HG03139 (cell line): ENCODE results near the gene FTO.

Experiments
- ATAC-seq: cut with Tn5 transposase; IDR thresholded peaks from one replicate; pipeline ENCODE4 v1.9.1; 2021; ENCODE audit not compliant: unreplicated experiment

FTO gene

DNA sequence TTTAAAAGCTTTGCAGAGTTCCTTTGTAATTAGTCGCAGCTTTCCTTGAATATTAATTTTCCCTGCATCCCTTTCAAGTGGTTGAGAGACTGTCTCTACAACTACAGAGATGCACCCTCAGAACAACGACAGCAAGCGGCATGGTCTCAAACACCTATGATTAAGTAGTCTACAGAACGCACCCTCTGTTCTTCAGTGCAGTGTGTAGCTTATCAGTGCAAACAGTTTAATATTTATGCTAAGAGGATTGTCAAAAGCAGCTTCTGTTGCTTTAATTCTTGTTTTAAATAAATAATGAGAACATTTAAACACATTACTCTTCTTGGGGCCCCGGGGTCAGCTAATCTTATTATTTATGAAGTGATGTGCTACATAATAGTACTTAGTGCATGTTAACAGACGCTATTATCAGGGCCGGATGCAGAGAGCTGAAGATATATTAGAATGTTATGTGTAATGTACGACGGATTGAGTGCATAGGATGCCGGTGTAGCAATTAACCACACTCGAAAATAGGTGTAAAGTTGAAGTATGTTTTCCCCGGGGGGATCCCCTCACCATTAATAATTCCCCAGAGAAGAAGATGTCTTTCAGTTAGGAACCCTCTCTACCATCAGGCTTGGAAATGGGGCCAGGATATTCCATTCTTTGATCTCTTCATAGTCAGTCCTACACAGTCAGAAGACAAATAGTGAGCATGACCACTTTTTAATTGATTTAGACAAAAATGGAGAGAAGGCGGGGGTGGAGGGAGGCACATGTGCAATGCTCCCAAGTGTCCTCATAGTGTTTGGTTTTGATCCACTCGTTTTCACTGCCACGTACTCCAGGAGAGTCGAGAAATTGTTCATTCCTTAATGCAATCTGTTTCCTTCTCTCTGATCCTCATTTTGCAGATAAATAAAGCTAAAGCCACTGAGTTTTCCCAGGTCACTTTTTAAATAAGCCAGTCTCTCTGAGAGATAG, 406.3 kb downstream of the FTO start:
- ATAC-seq, result no peak

DNA sequence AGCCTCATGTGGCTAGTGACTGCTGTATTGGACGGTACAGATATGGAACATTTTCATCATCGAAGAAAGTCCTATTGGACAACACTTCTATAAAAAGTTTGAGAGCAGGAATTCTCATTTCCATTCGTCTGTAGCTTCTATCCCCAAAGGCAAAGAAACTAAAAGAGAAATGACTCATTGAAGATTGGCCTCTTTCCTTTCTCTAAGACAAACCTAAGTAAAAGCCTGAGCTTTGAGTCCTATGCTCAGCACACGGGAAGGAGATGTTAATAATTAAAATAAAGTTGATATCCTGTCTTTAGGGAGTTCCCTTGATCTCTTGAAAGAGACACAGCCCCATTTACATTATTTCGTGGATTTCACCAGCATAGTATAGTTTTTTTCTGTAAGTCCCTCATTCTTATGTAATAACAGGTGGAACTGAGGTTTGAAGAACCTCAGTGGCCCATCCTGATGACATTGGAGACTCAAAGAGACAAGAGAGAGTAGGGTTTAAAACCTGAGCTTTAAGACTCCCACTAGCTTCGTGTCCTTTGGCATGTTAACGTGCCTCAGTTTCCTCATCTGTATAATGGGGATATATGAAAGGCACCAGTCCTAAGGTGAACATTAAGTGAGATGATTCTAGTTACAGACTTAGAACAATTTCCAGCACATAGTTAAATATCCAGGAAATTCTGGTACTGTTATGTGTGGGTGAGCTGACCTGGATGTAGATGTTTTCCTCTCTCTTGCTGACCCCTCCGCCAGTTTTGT, 408.7 kb downstream of the FTO start:
- no peak for ATAC-seq

DNA sequence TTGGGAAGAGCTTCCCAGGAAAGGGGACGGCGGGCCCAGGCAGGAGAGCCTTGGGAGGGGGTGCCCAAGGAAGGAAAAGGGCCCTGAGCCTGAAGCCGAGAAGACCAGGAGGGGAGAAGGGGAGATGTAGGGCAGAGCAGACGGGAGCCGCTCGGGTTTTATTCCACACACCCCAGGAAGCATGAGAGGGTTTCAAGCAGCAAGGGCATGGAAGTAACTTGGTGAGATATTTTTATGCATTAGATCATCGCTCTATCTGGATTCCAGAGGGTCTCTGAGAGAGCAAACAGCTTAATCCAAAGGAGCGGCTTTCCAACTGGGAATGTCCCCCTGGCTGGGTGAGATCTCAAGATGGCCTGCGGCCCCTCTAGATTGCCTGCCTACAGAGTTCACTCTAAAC, 411.6 kb downstream of the FTO start:
- no peak for ATAC-seq

DNA sequence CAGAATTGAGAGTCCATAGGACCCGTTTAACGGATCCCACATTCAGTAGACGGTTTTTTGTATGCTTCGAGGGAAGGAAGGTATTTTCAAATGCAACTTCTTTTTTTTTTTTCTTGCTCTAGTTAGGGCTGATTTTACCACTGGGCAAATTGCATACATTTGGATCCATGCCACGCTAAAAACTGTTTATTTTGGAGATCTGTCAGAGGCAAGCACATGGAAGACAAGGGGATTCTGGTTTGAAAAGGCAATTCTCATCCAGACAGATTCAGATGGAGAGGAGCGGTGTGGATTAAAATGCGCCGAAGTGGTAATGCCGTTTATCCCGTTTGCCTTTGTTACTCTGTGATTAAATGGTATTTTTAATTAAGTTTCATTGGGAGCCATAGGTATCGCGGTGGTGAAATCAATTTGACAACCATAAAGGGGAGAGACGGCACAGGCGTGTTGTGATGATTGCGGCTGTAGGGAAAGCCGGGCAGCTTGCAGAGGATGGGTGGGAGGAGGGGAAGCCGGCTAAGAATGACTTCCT, 412.2 kb downstream of the FTO start:
- no peak for ATAC-seq

DNA sequence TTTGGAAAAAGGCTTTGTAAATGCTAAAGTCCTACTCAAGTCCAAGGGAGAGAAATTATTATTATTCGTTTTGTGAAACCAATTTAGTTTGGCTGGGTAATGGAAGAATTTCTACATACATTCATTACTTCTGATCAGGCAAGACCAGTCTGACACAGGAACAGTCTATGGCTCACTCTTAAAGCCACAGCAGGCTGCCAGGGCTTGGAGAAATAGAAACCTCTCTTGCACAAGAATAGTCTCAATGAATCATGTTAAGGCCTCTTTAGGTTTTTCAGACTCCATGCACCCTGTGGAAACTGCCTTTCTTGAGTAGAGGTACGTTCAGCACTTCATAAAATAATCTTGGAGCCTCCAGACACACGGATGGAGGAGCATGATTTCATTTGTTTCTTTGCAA, 414.9 kb downstream of the FTO start:
- no peak for ATAC-seq

DNA sequence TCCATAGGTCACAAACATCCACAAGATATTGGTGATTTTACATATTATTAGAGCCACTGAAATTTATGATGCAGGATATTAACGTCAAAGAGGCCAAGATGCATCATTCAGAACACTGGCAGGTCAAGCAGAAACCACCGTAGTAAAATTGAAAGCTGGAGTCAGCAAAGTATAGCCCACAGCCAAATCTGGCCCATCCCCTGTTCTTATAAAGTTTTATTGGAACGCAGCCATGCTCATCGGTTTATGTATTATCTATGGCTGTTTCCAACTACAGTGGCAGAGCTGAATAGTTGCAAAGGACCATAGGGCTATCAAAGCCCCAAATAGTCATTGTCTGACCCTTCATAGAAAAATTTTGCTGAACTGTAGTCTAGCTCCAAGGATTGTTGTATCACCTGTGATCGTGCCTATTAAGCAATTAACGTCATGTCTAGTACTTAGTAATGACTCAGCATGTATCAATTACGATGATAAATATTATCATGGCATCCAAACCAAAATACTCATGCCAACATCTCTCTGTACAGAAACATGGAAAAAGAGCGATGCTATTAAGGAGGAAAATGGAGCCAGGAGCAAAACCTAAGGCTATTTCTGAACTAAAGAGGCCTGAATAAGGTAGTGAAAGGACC, 417.0 kb downstream of the FTO start:
- no peak for ATAC-seq

DNA sequence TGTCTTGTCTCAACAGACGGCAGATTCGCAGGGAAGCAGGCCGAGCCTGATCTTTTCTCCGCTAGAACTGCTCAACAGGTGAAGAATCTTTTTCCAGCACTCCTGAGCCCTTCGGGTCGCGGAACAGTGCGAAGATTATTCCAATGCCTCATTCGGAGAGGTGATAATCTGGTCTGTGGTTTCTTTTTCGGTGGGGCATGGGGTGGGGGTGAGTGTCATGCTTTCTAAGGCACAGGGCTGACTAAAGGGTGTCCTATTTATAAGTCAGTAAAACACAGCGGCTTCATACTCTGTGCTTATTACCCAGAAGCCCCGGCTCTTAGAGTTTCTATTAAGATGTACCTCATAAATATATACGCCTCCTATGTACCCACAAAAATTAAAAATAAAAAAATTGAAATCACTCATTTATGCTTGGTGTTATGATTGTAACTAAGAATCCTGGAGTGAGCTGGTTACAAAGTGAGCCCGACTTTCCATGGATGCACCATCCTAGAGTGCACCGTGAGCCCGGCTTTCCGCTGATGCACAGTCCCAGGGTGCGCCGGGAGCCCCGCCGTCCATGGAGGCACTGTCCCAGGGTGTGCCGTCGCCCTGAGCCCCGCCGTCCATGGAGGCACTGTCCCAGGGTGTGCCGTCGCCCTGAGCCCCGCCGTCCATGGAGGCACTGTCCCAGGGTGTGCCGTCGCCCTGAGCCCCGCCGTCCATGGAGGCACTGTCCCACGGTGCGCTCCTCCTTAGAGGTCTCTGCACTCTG, 417.8 kb downstream of the FTO start:
- no peak for ATAC-seq

DNA sequence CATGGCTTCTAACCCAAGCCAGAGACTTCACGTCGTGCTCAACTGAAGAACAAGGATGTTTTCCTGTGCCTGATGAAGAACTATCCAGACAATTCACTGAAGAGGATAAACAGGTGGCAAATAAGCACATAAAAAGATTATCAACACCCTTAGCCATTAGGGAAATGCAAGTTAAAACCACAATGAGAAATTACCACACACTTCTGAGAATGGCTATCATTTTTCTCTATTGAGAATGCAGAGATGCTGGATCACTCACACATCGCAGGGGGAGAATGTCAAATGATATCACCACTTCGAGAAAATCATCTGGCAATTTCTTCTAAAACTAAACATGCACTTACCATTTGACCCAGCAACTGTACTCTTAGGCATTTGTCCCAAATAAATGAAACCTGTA, 419.8 kb downstream of the FTO start:
- no peak for ATAC-seq

DNA sequence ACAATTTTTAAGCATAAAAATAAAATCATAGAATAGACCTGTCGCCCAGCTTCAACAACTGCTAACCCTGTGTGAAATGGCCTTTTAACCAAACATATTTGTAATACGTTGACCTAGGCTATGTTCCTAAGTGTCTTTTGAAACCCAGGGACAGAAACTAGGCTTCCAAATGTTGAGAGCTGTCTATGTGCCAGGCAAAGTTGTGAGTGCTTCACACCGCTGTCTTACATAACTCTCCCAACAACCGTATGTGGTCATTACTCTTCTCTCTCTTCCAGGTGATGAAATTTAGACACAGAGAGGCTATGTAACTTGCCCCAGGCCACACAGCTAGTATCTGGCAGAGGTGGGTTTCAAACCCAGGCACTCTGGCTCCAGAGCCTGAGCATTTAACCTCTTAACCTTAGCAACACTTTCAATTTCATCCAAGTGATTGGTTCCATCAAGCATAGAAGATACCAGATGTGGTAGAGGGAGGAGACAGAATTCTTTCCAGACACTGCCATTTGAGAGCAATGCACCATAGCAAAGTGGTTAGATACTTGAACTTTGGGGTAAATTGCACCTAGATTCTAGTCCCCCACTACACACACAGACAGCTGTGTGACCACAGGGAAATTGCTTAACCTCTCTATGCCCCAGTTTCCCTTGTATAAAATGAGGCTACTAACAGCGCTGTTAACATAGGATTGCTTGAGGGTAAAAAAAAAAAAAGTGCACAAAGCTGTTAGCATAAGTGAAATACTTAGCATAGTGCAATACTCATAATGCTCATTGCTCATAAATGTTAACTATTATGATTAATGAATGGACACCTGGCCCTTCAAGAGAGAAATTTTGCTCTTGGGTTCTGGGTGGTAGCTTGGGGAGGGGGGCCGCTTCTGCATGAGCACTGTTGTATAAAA, 422.0 kb downstream of the FTO start:
- ATAC-seq, result no peak

DNA sequence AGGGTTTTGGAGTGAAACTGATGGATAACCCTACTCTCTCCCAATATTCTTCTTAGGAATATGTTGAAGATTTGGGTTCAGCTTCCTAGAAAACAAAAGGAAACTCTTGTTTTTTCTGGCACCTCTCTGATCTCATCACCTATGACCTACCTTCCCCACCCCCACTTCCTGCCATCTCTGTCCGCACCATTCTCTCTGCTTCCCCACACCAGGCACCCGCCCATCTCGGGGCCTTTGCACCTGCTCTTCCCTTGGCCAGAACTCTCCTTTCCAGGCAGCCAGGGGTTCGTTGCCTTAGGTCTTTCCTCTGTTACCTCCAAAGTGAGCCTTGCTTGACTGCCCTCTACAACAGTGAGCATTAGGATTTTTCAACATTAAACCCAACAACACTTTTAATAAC, 423.0 kb downstream of the FTO start:
- ATAC-seq, result no peak

DNA sequence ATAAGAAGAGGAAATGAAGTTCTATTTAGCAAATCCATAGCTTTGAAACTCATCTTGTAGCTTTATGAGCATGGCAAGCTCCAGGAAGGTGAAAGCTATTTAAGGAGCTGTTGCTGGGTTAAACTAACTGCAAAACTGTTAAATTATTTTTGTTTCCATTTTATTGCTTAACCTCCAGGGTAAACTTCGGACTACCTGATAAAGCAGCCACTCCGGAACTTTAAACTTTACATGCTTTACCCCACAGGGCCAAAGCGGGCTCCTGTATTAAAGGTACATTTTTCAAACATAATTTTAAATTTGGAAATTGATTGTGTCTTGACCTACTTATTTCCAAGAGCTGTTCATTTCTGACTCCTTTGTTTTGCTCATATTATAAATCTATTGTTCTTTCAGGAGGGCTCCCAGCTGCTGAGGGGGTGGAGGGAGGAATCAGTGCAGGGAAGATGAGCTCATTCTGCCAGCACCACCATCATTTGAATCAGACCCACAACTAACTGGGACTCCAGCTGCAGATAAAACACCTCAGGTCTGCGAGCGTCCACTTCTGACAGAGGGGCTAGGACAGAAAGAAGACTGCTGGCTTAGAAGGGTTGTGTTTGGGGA, 424.8 kb downstream of the FTO start:
- ATAC-seq, result no peak

DNA sequence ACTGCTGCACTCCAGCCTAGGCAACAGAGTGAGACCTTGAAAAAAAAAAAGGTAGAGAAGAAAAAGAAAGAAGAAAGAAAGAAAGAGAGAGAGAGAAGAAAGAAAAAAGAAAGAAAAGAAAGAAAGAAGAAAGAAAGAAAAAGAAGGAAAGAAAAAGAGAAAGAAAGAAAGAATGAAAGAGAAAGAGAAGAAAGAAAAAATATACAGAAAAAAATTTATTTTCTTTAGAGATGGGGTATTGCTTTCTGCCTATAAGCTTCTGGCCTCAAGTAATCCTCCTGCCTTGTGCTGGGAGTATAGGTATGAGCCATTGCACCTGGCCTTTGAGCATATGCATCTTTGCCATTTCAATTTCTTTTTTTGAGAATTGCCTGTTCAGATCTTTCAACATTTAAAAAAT, 425.9 kb downstream of the FTO start:
- no peak for ATAC-seq

DNA sequence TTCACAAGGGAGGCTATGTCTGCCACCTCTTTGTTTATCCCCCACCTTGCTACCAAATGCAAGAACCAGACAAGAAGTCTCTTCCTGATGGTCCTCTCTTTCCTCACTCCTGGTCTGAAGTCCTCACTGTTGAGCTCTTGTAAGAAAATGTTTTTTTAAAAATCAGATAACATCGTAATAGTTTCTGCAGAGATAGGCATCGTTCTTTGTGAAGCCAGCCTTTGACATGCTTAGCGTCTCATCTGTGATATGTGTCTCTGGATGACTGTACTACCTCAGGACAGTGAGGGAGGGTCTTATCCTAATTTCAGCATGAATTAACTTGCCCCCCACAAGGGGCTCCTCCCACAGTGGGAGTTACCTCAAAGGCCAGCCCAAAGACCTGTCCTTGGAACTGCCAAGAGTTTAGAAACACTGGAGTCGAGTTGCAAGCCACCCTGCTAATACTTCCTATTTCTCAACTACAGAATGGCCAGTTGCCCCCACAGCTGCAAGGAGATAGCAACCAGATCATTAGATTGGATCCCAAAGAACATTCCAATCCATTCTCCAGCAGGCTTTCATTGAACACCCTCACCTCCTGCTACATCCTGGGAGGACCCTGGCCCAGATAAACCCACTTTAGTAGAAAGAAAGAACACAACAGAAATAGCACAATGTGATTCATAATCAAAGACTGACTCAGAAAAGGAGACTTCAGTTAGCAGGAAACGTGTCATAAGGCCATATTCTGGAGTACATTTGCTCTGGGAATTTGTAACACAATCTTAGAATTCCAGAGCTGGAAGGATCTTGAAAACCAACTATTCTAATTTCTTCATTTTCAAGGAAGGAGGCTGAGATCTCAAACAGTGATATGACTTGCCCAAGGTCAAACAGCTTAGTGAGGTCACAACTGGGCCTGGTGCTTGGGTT, 431.7 kb downstream of the FTO start:
- ATAC-seq, result no peak

DNA sequence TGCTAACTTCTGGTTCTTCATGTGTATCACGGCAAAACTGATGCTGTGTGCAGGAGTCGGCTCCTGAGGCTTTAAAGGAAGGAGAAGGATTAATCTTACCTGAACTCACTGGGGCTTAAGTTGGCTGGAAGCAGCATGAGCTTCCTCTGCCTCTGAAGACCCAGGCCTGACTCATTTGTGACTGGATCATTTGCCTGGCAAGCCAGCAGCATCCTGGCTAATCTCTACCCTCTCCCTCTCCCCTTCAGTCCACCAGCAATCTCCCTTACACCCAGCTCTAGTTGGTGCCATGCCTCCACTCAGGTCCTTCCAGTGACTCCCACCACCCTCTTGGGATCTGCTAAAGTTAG, 432.3 kb downstream of the FTO start:
- ATAC-seq, result no peak

DNA sequence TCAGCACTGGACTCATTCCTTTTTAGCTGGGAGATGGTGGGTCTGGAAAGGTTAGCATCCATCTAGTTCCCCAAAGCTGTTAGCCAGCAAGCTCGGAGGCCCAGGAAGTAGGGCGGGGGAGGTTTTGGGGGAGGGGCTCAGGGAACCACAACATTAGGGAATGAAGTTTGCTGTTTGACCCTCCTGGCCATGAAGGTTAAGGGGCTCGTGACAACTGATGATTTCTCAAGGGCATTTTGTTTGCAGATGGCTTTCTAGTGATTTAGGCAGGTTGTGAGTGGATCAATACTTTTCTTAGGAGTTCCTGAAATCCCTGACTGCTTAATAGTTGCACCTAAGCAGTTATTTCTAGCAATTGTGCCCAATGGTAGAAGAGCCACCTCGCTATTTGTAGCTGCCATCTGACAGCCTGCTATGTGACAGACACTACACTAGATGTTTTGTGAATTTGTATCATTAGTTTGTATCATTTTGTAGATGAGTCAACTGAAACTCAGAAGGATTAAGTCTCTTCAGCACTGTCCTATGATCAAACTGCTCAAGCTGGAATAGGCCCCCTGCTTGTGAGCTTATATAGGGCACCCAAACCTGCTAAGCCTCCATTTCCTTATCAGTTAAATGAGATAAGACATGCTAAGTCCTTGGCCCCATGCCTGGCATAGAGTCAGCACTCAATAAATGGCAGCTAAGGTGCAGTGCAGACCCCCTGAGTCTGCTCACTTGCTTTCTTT, 436.3 kb downstream of the FTO start:
- ATAC-seq, result no peak

DNA sequence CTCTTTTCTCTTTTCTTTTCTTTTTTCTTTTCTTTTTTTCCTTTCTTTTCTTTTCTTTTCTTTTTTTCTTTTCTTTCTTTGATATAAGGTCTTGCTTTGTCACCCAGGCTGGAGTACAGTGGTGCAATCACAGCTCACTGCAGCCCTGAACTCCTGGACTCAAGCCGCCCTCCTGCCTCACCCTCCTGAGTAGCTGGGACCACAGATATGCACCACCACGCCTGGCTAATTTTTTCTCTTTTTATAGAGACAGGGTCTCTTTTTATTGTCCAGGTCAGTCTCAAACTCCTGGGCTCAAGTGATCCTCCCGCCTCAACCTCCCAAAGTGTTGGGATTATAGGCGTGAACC, 436.8 kb downstream of the FTO start:
- no peak for ATAC-seq

DNA sequence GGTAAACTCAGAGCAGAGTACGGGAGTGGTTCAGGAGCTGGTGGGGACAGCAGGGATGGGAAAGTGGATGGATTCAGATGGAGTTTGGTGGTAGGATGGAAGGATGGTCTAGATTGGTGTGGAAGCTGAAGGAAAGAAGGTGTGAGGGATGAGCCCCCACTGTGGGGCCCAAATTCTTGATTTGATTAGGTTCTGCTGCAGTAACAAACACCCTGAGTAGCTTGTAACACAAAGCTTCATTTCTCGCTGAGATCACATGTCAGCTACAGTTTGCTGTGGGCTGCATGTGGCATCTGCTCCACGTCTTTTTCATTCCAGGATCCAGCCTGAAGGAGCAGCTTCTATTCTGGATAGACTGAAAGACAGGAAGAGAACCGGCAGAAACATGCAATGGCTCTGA, 438.8 kb downstream of the FTO start:
- ATAC-seq, result no peak

DNA sequence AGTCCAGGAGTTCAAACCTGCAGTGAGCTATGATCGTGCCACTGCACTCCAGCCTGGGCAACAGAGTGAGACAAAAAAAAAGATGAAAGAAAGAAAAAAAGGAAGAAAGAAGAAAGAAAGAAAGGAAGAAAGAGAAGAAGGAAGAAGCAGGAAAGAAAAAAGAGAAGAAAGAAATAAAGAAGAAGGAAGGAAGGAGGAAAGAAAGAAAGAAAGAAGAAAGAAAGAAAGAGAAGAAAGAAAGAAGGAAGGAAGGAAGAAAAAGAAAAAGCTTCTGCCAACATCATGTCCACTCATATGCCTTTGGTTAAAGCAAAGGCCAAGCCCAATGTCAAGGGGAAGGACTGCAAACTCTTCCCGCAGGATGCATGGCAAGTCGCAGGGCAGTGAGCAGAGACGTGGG, 439.5 kb downstream of the FTO start:
- no peak for ATAC-seq
